GM12892 (cell line): ENCODE results near the gene RAB3GAP2.

ENCODE experiments used
- POLR2A ChIP-seq: IDR thresholded peaks from 2 replicates; pipeline ENCODE4 v1.6.1; 2011; ENCODE audit warnings: low read depth, low read length, control low read depth
- POLR2AphosphoS5 ChIP-seq: IDR thresholded peaks from 2 replicates; pipeline ENCODE4 v1.6.1; 2011; ENCODE audit warnings: low read depth, low read length, control low read depth

GRCh38 chr1:220221269-220221668 is 51.0 kb downstream of the RAB3GAP2 start:
- no peak for TF ChIP-seq POLR2AphosphoS5
- TF ChIP-seq POLR2A: no peak
